GM12878 (cell line): ENCODE results near the gene ABHD14A. TPM values are rescaled to one million over a fixed set of nuclear protein-coding genes. Genes with fewer than 3 reads are reported as not detected.

Experiments used
- ATAC-seq: fragments of 200-7000 bp; cut with Tn5 transposase; 3 replicates; pipeline ENCODE4 v1.9.1; 2020; ENCODE audit warnings: mild to moderate bottlenecking, moderate library complexity
- BruUV-seq: library from RNA; stranded (reverse); fragments of 400-500 nt; replicated peaks from 2 replicates; lab custom pipeline; 2021; lab: Mats Ljungman, UMichigan
- CTCF ChIA-PET: fragments of 300-600 bp; sonication (Branson Sonifier 250); formaldehyde crosslinking; extraction: SDS; loops from one replicate; lab custom pipeline; 2021; ENCODE audit warnings: inconsistent platforms; lab: Yijun Ruan, JAX
- POLR2A ChIA-PET: fragments of 350-600 bp; formaldehyde crosslinking; extraction: SDS; loops from one replicate; lab custom pipeline; 2021; ENCODE audit warnings: inconsistent platforms; lab: Charles Lee
- RAD21 ChIA-PET: fragments of 300-600 bp; sonication (Branson Sonifier 250); formaldehyde crosslinking; loops from one replicate; lab custom pipeline; 2023; ENCODE audit warnings: antibody characterized with exemption; ENCODE audit not compliant: unreplicated experiment; lab: Charles Lee
- SMC1A ChIA-PET: fragments of 300-600 bp; sonication (Branson Sonifier 250); formaldehyde crosslinking; loops from one replicate; lab custom pipeline; 2023; ENCODE audit not compliant: unreplicated experiment, uncharacterized antibody; lab: Charles Lee
- DNase-seq: peaks from one replicate; pipeline ENCODE4 v3.0.0-alpha.2; 2011; ENCODE audit warnings: low read depth, low spot score
- FAIRE-seq: peaks from 3 replicates; lab custom pipeline; 2011; peaks lifted over from hg19 to GRCh38; lab: Jason Lieb, UNC
- H2AFZ ChIP-seq: 2 replicates; pipeline ENCODE4 v1.6.0; 2011; ENCODE audit warnings: low read depth, low read length, control low read depth; ENCODE audit not compliant: control insufficient read depth
- H3K27ac ChIP-seq: 2 replicates; pipeline ENCODE4 v1.5.1; 2011; ENCODE audit warnings: control low read depth; ENCODE audit not compliant: control insufficient read depth, insufficient read depth
- H3K27me3 ChIP-seq, 2 experiments: replicated peaks in 1 of 2; 2 replicates each; pipeline versions ENCODE4 v1.6.0 to v1.6.1; 2011; ENCODE audit warnings: low read length in 1 of 2; ENCODE audit not compliant: control insufficient read depth in 2 of 2, insufficient read depth in 2 of 2
- H3K36me3 ChIP-seq, 2 experiments: 2 replicates each; pipeline ENCODE4 v1.5.1; 2011; ENCODE audit warnings: low read length in 1 of 2; ENCODE audit not compliant: control insufficient read depth in 2 of 2, insufficient read depth in 2 of 2
- H3K4me1 ChIP-seq: 2 replicates; pipeline ENCODE4 v1.6.1; 2011; ENCODE audit warnings: mild to moderate bottlenecking, low read length, moderate library complexity, mixed read lengths; ENCODE audit not compliant: control insufficient read depth, insufficient read depth
- H3K4me2 ChIP-seq: 2 replicates; pipeline ENCODE4 v1.6.0; 2011; ENCODE audit warnings: control low read depth; ENCODE audit not compliant: control insufficient read depth, insufficient read depth
- H3K4me3 ChIP-seq: fragments of 200-600 bp; sonication (generic); 2 replicates; pipeline ENCODE4 v1.5.1; 2016
- H3K79me2 ChIP-seq: 2 replicates; pipeline ENCODE4 v1.6.0; 2011; ENCODE audit warnings: low read length; ENCODE audit not compliant: control insufficient read depth, insufficient read depth
- H3K9ac ChIP-seq: 2 replicates; pipeline ENCODE4 v1.8.0; 2011; ENCODE audit warnings: low read length, control low read depth, mixed read lengths; ENCODE audit not compliant: control insufficient read depth, insufficient read depth
- H3K9me3 ChIP-seq: replicated peaks from 3 replicates; pipeline ENCODE4 v1.5.1; 2011; ENCODE audit warnings: mild to moderate bottlenecking, low read length; ENCODE audit not compliant: control insufficient read depth, insufficient read depth
- H4K20me1 ChIP-seq: 2 replicates; pipeline ENCODE4 v1.6.0; 2011; ENCODE audit not compliant: control insufficient read depth, insufficient read depth
- ASH2L ChIP-seq: fragments of 300-600, 200-600 bp; sonication (generic); IDR thresholded peaks from 2 replicates; pipeline ENCODE4 v1.6.1; 2017; ENCODE audit warnings: low read depth, mild to moderate bottlenecking, borderline replicate concordance
- BACH1 ChIP-seq: fragments of 450-650 bp; IDR thresholded peaks from 2 replicates; pipeline ENCODE4 v1.6.1; 2017; ENCODE audit warnings: mild to moderate bottlenecking, borderline replicate concordance
- BCLAF1 ChIP-seq: fragments of 450-650 bp; IDR thresholded peaks from 2 replicates; pipeline ENCODE4 v1.6.1; 2017; ENCODE audit warnings: antibody characterized with exemption, mild to moderate bottlenecking, moderate library complexity
- BMI1 ChIP-seq: fragments of 450-650 bp; IDR thresholded peaks from 2 replicates; pipeline ENCODE4 v1.6.1; 2016; ENCODE audit warnings: mild to moderate bottlenecking, moderate library complexity, borderline replicate concordance
- BRCA1 ChIP-seq: IDR thresholded peaks from 2 replicates; pipeline ENCODE4 v1.6.1; 2011; ENCODE audit warnings: low read depth, low read length, improper control_type of control experiment
- GATAD2B ChIP-seq: fragments of 450-650 bp; conservative IDR thresholded peaks from 2 replicates; pipeline ENCODE4 v1.6.1; 2017; ENCODE audit warnings: low read depth, mild to moderate bottlenecking, moderate library complexity
- MXI1 ChIP-seq: fragments of 150-350 bp; IDR thresholded peaks from 2 replicates; pipeline ENCODE4 v1.6.1; 2011; ENCODE audit warnings: low read depth, mild to moderate bottlenecking, inconsistent platforms, low read length, improper control_type of control experiment
- POLR2AphosphoS2 ChIP-seq: IDR thresholded peaks from 2 replicates; pipeline ENCODE4 v1.6.1; 2011; ENCODE audit warnings: low read depth, mild to moderate bottlenecking, low read length, improper control_type of control experiment, moderate library complexity
- STAT1 ChIP-seq: fragments of 450-650 bp; conservative IDR thresholded peaks from 2 replicates; pipeline ENCODE4 v1.6.1; 2014; ENCODE audit warnings: antibody characterized with exemption, mild to moderate bottlenecking
- ZBTB40 ChIP-seq: fragments of 450-650 bp; IDR thresholded peaks from 2 replicates; pipeline ENCODE4 v1.6.1; 2016; ENCODE audit warnings: mild to moderate bottlenecking, moderate library complexity, borderline replicate concordance
- ZNF274 ChIP-seq: IDR thresholded peaks from one replicate; pipeline ENCODE4 v1.8.0; 2011; ENCODE audit not compliant: insufficient read length, insufficient read depth
- WGBS: methylation state at CpG from one replicate; pipeline ENCODE4 v1.1.6; 2016; ENCODE audit warnings: low lambda C conversion rate; ENCODE audit not compliant: insufficient replicate concordance, insufficient coverage; ENCODE audit errors: missing lambda C conversion rate; 5-methylcytosine and 5-hydroxymethylcytosine counted together
- in situ Hi-C: fragments of 300-500 bp; cut with MboI; formaldehyde crosslinking; loops from 9 replicates; pipeline ENCODE4 v1.14.3; 2018; ENCODE audit warnings: mixed read lengths
- intact Hi-C: fragments of 100-400 bp; cut with micrococcal nuclease; formaldehyde crosslinking; loops from one replicate; pipeline ENCODE4 v1.14.2; 2022; ENCODE audit not compliant: unreplicated experiment
- polyA plus RNA-seq, 11 experiments: library from polyadenylated mRNA; depleted of rRNA in 4 of 11; unstranded in 6 of 11; stranded (reverse) in 5 of 11; fragments of >200 nt; fragmentation: Nextera tagmentation in 4 of 11; fragmentation: Illumina TruSeq in 1 of 11; extraction: Ambion mirVana in 4 of 11; extraction: Trizol in 1 of 11; gene quantifications; 1 replicate in 1 of 11; 2 replicates in 10 of 11; pipeline versions ENCODE4 v1.2.1 to v1.2.3, GENCODE V29; 2011 to 2016; ENCODE audit warnings: inconsistent platforms in 2 of 11, missing spikeins in 2 of 11, low read depth in 1 of 11
- total RNA-seq, 4 experiments: library from RNA; depleted of rRNA in 3 of 4; stranded (reverse); fragments of >200 nt in 3 of 4; fragmentation: Illumina TruSeq in 1 of 4; extraction: Trizol in 1 of 4; gene quantifications; 2 replicates each; pipeline versions ENCODE4 v1.2.1 to v1.2.3, GENCODE V29; 2013 to 2021

Gene ABHD14A
- total and polyA plus RNA-seq, 10 of the 15 experiments (the other 5 are each of a cell fraction or from before 2014, with no cell fraction given): 1.2 to 27.0 (median 7.9) TPM

- no peaks in the 10 kb centered on the region for H3K79me2 ChIP-seq
- H3K9ac ChIP-seq: no peak overlapping the region
- RAD21 ChIA-PET: interaction anchor here (0.8 to 1.5 kb wide), 3 partner anchors 24 to 29 kb away, joined by 3 to 8 read pairs (median 3); no protein-coding TSS in a partner anchor
- no peak overlapping the region for H3K27ac ChIP-seq
- no peaks in the 10 kb centered on the region for H4K20me1 ChIP-seq
- DNase-seq: no peak
- WGBS: 64% methylated on average over 10 of the region's 10 CpGs
- CTCF ChIA-PET: interaction anchor here (0.9 to 1.3 kb wide), 3 partner anchors 10 to 25 kb away, joined by 3 read pairs; no protein-coding TSS in a partner anchor
- H3K27me3 ChIP-seq: no peaks in the 10 kb centered on the region
- in situ Hi-C loops (no loop called here), intact Hi-C loops (no loop called here)
- H3K4me3 ChIP-seq: no peak overlapping the region
- H3K9me3 ChIP-seq: no peaks in the 10 kb centered on the region; the same call in 2 of the 3 replicates
- TF ChIP-seq BMI1: no peak
- TF ChIP-seq POLR2AphosphoS2: no peak
- no peak for TF ChIP-seq ZBTB40
- no peak for TF ChIP-seq STAT1
- TF ChIP-seq BRCA1: no peak
- no peak for TF ChIP-seq MXI1
- TF ChIP-seq BCLAF1: no peak
- no peak for TF ChIP-seq BACH1
- no peak for TF ChIP-seq ZNF274
- TF ChIP-seq ASH2L: no peak
- TF ChIP-seq GATAD2B: no peak
- no peak overlapping the region for H3K4me2 ChIP-seq
- H3K36me3 ChIP-seq: no peaks in the 10 kb centered on the region
- no peak overlapping the region for H2AFZ ChIP-seq
- SMC1A ChIA-PET: no interaction called here
- ATAC-seq: no peak
- POLR2A ChIA-PET: interaction anchor here (0.6 kb wide), 1 partner anchor 103 kb away, joined by 3 read pairs; no protein-coding TSS in a partner anchor
- FAIRE-seq: no peak
- peaks cover 4% of the 10 kb centered on the region for H3K4me1 ChIP-seq
- BruUV-seq: no TSS peak
Measured at GRCh38 chr3:52029535-52029934, 54.7 kb downstream of the ABHD14A start.
